ENCODE data around the gene C21orf91.

- TF ChIP-seq CTCF (IDR thresholded peaks at IDR 0.05) (no peak), EZH2 (IDR thresholded peaks at IDR 0.05; ENCODE audit: borderline replicate concordance, insufficient read depth, low read depth, low read length, poor library complexity, severe bottlenecking) (no peak)
These were observed 35.6 kb upstream of the C21orf91 start for GRCh38 chr21:17854745-17855144.

All from B cell (primary cell).